ACC112 (cell line): Measurements from ENCODE around the gene OGN.

Experiments
- H2AFZ ChIP-seq: fragments of 200-600 bp; sonication (generic); one replicate; pipeline ENCODE4 v1.6.0; 2017; ENCODE audit warnings: antibody characterized with exemption, low read length; ENCODE audit not compliant: unreplicated experiment
- H3K27ac ChIP-seq: fragments of 200-600 bp; sonication (generic); 2 replicates; pipeline ENCODE4 v1.5.1; 2014; ENCODE audit warnings: low read depth, mild to moderate bottlenecking, antibody characterized with exemption, low read length, moderate library complexity
- H3K27me3 ChIP-seq: fragments of 200-600 bp; sonication (generic); 2 replicates; pipeline ENCODE4 v1.6.1; 2014; ENCODE audit warnings: mild to moderate bottlenecking, antibody characterized with exemption, low read length, moderate library complexity, mixed read lengths; ENCODE audit not compliant: insufficient read depth
- H3K36me3 ChIP-seq: fragments of 200-600 bp; sonication (generic); 2 replicates; pipeline ENCODE4 v1.6.1; 2016; ENCODE audit warnings: mild to moderate bottlenecking, antibody characterized with exemption, low read length, moderate library complexity, mixed read lengths; ENCODE audit not compliant: insufficient read depth
- H3K4me1 ChIP-seq: fragments of 200-600 bp; sonication (generic); one replicate; pipeline ENCODE4 v1.6.1; 2016; ENCODE audit warnings: low read length, mixed read lengths; ENCODE audit not compliant: insufficient read depth, unreplicated experiment, control insufficient read depth
- H3K4me3 ChIP-seq: fragments of 200-600 bp; sonication (generic); 2 replicates; pipeline ENCODE4 v1.5.1; 2014; ENCODE audit warnings: mild to moderate bottlenecking, low read depth, low read length
- H3K79me2 ChIP-seq: fragments of 200-600 bp; sonication (generic); one replicate; pipeline ENCODE4 v1.6.0; 2016; ENCODE audit warnings: low read length; ENCODE audit not compliant: control insufficient read depth, unreplicated experiment, insufficient read depth

OGN gene

GRCh38 chr9:92405818-92406217 is 1.4 kb upstream of the OGN start:
- no peak overlapping the region for H3K4me3 ChIP-seq
- no peaks in the 10 kb centered on the region for H3K36me3 ChIP-seq
- H2AFZ ChIP-seq, result no peak overlapping the region
- H3K79me2 ChIP-seq, result no peaks in the 10 kb centered on the region
- H3K27ac ChIP-seq, result no peak overlapping the region
- H3K27me3 ChIP-seq, result no peaks in the 10 kb centered on the region
- H3K4me1 ChIP-seq, result peaks cover 16% of the 10 kb centered on the region

- Histone ChIP-seq H3K79me2 (no peaks in the 10 kb centered on the region), H2AFZ (no peak overlapping the region), H3K27me3 (no peaks in the 10 kb centered on the region), H3K36me3 (no peaks in the 10 kb centered on the region), H3K4me3 (no peak overlapping the region), H3K27ac (no peak overlapping the region), H3K4me1 (peaks cover 7% of the 10 kb centered on the region)
Observed at GRCh38 chr9:92402826-92403745, 1.3 kb downstream of the OGN start.

- H3K27ac ChIP-seq, result no peak overlapping the region
- H3K27me3 ChIP-seq, result no peaks in the 10 kb centered on the region
- H2AFZ ChIP-seq, result no peak overlapping the region
- no peak overlapping the region for H3K4me3 ChIP-seq
- H3K4me1 ChIP-seq, result peaks cover 7% of the 10 kb centered on the region
- no peaks in the 10 kb centered on the region for H3K79me2 ChIP-seq
- no peaks in the 10 kb centered on the region for H3K36me3 ChIP-seq
Observed at GRCh38 chr9:92402360-92402759, 2.0 kb downstream of the OGN start.

GRCh38 chr9:92397853-92398252 is 6.5 kb downstream of the OGN start:
- no peak overlapping the region for H2AFZ ChIP-seq
- no peaks in the 10 kb centered on the region for H3K36me3 ChIP-seq
- H3K4me3 ChIP-seq, result no peak overlapping the region
- peaks cover 11% of the 10 kb centered on the region for H3K4me1 ChIP-seq
- H3K79me2 ChIP-seq, result no peaks in the 10 kb centered on the region
- no peak overlapping the region for H3K27ac ChIP-seq
- H3K27me3 ChIP-seq, result no peaks in the 10 kb centered on the region

GRCh38 chr9:92395617-92396016 is 8.8 kb downstream of the OGN start:
- Histone ChIP-seq H3K27me3 (no peaks in the 10 kb centered on the region), H3K27ac (no peak overlapping the region), H3K79me2 (no peaks in the 10 kb centered on the region), H3K4me1 (peaks cover 13% of the 10 kb centered on the region), H3K36me3 (no peaks in the 10 kb centered on the region), H3K4me3 (no peak overlapping the region), H2AFZ (no peak overlapping the region)

GRCh38 chr9:92393686-92394085 is 10.7 kb downstream of the OGN start:
- Histone ChIP-seq H3K27ac (peak overlapping the region; percentile 66), H3K4me3 (peak overlapping the region; percentile 59), H3K79me2 (no peaks in the 10 kb centered on the region), H2AFZ (peak overlapping the region; percentile 59), H3K36me3 (no peaks in the 10 kb centered on the region), H3K27me3 (no peaks in the 10 kb centered on the region), H3K4me1 (peaks cover 13% of the 10 kb centered on the region)

GRCh38 chr9:92392690-92393089 is 11.7 kb downstream of the OGN start:
- Histone ChIP-seq H3K79me2 (no peaks in the 10 kb centered on the region), H3K36me3 (no peaks in the 10 kb centered on the region), H2AFZ (no peak overlapping the region), H3K27ac (no peak overlapping the region), H3K27me3 (no peaks in the 10 kb centered on the region), H3K4me3 (no peak overlapping the region), H3K4me1 (peaks cover 13% of the 10 kb centered on the region)

- Histone ChIP-seq H3K79me2 (no peaks in the 10 kb centered on the region), H3K27me3 (no peaks in the 10 kb centered on the region), H3K36me3 (no peaks in the 10 kb centered on the region), H3K27ac (peak overlapping the region; percentile 69), H3K4me3 (peak overlapping the region; percentile 42; the same call in 1 of the 2 replicates), H3K4me1 (peaks cover 23% of the 10 kb centered on the region), H2AFZ (peak overlapping the region; percentile 44)
Observed at GRCh38 chr9:92385953-92386352, 18.4 kb downstream of the OGN start.

- H2AFZ ChIP-seq, result peak overlapping the region; percentile 44
- H3K79me2 ChIP-seq, result no peaks in the 10 kb centered on the region
- peak overlapping the region; percentile 42 for H3K4me3 ChIP-seq
- H3K36me3 ChIP-seq, result no peaks in the 10 kb centered on the region
- no peaks in the 10 kb centered on the region for H3K27me3 ChIP-seq
- peak overlapping the region; percentile 69 for H3K27ac ChIP-seq
- H3K4me1 ChIP-seq, result peaks cover 23% of the 10 kb centered on the region
Observed at GRCh38 chr9:92385477-92385876, 18.9 kb downstream of the OGN start.

- Histone ChIP-seq H3K4me1 (peaks cover 23% of the 10 kb centered on the region), H3K36me3 (no peaks in the 10 kb centered on the region), H3K27ac (peak overlapping the region; percentile 69), H2AFZ (peak overlapping the region; percentile 44), H3K4me3 (peak overlapping the region; percentile 42), H3K79me2 (no peaks in the 10 kb centered on the region), H3K27me3 (no peaks in the 10 kb centered on the region)
Observed at GRCh38 chr9:92385001-92385400, 19.4 kb downstream of the OGN start.

- Histone ChIP-seq H3K4me3 (peak overlapping the region; percentile 49; the same call in 1 of the 2 replicates), H3K27me3 (no peaks in the 10 kb centered on the region), H3K4me1 (peaks cover 23% of the 10 kb centered on the region), H3K36me3 (no peaks in the 10 kb centered on the region), H3K27ac (peak overlapping the region; percentile 69), H2AFZ (peak overlapping the region; percentile 9), H3K79me2 (no peaks in the 10 kb centered on the region)
Observed at GRCh38 chr9:92384375-92384774, 20.0 kb downstream of the OGN start.
